HG02763 (cell line): Measurements from ENCODE around the gene FAM83E.
A peak's percentile ranks its signal among the peaks of the same experiment; 100 is the strongest.

Experiments
- ATAC-seq: cut with Tn5 transposase; IDR thresholded peaks from one replicate; pipeline ENCODE4 v1.9.1; 2021; ENCODE audit warnings: mild to moderate bottlenecking, moderate library complexity; ENCODE audit not compliant: unreplicated experiment

FAM83E gene

DNA sequence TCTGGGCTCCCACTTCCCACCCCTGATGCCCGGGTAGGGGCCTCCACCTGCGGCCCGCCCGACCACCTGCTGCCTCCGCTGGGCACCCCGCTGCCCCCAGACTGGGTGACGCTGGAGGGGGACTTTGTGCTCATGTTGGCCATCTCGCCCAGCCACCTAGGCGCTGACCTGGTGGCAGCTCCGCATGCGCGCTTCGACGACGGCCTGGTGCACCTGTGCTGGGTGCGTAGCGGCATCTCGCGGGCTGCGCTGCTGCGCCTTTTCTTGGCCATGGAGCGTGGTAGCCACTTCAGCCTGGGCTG, 14.4 kb upstream of the FAM83E start:
- ATAC-seq, result no peak

DNA sequence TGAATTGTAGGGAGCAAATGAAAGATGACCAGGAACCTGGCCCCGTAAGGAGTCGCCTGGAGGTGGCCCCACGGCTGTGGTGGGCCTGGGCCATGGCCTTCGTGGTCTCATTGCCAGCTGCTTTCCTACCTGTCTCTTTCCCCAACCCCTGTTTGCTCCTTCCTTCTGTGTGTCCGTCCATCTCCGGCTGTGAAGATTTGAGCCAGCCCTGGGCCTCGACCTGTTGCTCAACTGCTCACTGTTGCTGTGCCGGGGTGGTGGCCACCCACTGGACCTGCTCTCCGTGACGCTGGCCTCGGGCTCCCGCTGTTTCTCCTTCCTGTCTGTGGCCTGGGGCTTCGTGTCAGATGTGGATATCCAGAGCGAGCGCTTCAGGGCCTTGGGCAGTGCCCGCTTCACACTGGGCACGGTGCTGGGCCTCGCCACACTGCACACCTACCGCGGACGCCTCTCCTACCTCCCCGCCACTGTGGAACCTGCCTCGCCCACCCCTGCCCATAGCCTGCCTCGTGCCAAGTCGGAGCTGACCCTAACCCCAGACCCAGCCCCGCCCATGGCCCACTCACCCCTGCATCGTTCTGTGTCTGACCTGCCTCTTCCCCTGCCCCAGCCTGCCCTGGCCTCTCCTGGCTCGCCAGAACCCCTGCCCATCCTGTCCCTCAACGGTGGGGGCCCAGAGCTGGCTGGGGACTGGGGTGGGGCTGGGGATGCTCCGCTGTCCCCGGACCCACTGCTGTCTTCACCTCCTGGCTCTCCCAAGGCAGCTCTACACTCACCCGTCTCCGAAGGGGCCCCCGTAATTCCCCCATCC, 13.8 kb upstream of the FAM83E start:
- ATAC-seq, result no peak

DNA sequence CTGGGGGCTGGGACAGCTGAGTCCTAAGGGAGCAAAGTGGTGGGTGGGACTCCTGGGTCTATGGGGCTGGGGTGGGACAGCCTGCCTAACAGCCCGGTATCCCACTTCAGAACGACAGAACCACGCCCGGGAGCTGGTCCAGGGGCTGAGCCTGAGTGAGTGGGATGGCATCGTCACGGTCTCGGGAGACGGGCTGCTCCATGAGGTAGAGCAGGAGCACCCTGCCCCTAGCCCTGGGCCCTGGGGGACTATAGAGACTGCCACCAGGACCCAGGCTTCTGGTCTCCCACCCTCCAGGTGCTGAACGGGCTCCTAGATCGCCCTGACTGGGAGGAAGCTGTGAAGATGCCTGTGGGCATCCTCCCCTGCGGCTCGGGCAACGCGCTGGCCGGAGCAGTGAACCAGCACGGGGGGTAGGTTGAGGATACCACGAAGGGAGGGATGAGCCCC, 13.0 kb upstream of the FAM83E start:
- no peak for ATAC-seq

DNA sequence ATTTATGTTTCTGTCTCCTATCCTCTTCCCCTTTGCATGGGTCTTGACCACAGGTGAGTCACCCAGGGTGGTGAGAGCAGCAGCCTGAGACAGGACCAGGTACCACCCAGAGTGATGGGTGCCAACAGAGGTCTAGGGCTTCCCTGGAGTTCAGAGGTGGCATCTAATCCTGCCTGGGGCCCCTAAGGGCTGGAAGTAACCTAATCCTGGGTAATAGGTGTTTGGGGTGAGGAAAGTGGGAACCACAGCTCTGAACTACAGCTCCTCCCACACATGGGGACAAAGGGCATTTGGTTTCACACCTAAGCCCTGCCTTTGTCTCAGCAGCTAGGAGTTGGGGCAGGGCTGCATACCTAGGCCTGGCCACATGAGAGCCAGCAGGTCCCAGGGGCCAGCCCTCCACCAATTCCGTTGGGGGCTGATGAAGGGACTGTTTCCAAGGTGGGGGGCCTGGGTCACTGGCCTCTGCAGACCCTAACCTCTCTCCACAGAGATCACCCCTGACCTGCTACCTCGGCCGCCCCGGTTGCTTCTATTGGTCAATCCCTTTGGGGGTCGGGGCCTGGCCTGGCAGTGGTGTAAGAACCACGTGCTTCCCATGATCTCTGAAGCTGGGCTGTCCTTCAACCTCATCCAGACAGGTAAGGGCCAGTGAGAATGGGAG, 12.5 kb upstream of the FAM83E start:
- ATAC-seq, result no peak

DNA sequence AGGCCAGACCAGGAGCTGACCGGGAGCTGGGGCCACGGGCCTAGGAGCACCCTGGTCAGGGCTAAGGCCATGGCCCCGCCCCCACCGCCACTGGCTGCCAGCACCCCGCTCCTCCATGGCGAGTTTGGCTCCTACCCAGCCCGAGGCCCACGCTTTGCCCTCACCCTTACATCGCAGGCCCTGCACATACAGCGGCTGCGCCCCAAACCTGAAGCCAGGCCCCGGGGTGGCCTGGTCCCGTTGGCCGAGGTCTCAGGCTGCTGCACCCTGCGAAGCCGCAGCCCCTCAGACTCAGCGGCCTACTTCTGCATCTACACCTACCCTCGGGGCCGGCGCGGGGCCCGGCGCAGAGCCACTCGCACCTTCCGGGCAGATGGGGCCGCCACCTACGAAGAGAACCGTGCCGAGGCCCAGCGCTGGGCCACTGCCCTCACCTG, 11.0 kb upstream of the FAM83E start:
- ATAC-seq, result no peak

DNA sequence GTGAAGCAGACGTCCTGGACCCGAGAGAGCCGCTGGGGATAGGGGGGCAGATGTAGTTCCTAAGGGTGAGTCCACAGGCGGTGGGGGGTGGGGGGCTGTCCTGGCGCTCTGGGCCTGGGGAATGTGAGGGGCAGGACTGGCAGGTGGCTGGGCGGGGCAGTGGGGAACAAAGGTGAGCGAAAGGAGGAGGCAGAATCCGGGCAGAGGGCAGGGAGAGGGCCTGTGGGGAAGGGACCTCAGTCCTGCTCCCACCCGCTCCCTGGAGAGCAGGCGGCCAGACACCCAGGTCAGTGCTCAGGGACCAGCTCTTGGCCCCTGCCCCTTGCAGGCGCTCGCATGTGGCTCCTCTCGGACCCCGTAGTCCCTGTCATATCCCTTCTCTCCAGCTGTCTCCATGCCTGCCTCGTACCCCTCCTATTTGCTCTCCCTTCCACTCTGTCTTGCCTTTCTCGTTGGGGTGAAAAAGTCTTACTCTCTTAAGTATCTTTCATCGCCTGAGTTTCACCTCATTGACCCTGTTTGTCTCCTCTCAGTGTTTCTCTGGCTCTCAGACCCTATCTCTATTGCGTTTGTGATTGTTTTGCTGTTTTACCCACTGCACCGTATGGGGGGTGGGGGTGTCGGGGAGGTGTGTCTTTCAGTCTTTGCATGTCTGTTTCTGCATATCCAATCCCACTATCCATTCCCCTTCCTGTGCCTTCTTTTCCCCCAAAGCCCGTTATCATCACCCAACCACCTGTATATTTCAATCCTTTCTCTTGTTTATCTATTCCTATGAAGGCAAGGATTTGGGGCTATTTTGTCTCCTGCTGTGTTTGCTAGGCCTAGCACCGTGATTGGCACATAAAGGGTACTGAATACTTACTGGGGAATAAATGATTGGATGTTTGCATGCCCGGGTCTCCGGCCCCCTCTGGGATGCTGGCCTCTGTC, 10.2 kb upstream of the FAM83E start:
- no peak for ATAC-seq

DNA sequence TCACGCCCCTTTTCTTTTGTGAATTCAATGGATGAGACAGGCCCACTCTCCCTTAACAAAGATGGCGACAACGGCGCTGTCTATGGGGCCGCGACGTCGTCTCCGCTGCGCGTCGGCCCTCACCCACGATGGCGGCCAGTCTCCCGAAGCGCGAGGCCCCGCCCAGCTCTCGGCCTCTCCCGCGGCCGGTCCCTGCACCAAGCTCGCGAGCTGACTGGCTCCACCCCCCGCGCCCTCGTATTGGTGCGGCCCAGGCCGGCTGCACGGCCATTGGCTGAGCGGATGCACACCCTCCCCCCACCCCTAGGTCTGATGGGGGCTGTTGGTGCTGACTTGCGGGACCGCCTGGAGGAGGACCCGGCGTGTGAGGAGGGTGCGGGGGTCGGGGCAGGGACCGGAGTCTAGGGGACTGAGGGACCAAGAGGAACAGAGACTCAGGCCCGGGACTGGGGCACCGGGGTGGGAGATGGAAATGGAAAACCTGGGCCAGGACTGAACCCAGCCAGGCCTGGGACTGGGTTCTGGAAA, 9.3 kb upstream of the FAM83E start:
- peak; percentile 58 for ATAC-seq

DNA sequence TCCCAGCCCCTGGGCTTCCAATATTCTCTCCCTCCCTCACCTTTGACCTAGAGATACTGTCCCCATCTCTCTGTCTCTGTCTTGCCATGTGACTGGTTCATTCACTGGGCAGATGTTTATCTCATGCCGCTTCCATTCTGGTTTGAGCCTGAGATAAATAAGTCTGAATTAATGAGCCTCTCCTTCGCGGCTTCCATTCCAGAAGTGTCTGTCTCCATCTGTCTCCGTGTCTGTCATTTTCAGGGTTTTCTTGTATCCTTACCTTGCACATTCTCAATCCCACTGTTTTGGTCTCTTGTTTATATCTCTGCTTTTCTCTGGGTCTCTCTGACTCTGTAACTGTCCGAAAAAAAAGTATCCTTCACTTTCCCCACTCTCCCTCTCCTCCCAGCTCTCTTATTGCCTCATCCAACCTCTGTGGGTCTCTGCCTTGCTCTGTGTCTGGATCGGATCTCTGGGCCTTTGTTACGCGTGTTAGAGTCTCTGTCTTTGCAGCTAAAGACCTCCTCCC, 8.7 kb upstream of the FAM83E start:
- ATAC-seq, result no peak

DNA sequence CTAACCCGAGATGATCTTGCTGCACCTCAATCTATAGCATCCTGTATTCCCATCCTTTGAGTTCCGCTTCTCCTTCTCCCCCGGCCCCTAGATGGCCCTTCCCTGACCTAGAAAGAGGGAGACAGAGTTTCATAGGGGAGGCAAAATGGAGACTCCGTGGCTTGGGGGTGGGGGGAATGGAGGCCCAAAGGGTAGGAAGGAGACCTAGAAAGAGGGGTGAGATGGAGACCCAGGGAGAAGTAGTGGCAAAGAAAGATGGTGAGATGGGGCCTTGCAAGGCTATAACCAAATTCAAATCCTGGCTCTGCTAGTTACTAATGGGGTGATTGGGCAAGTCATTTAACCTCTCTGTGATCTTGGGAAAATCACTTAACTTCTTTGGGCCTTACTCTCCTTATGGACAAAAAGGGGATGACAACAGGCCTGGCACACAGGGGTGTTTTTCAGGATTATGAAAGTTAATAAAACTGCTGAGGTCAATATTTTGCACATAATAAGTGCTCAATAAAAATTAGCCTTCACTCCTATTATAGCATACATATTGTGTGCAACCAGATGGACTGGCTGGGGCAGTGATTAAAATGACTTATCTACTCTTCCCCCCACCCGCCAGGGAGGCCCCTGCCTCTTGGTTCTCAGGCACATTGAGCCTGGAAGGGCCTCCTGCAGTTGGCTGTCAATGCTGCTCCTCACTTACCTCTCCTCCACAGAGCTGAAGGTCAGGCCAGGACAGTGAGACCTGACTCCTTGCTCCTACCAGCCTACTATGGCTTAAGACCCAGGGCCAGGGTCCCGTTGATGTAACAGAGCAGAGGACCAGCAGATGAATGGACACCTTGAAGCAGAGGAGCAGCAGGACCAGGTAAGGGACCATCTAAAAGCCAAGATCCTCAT, 5.1 kb upstream of the FAM83E start:
- no peak for ATAC-seq

DNA sequence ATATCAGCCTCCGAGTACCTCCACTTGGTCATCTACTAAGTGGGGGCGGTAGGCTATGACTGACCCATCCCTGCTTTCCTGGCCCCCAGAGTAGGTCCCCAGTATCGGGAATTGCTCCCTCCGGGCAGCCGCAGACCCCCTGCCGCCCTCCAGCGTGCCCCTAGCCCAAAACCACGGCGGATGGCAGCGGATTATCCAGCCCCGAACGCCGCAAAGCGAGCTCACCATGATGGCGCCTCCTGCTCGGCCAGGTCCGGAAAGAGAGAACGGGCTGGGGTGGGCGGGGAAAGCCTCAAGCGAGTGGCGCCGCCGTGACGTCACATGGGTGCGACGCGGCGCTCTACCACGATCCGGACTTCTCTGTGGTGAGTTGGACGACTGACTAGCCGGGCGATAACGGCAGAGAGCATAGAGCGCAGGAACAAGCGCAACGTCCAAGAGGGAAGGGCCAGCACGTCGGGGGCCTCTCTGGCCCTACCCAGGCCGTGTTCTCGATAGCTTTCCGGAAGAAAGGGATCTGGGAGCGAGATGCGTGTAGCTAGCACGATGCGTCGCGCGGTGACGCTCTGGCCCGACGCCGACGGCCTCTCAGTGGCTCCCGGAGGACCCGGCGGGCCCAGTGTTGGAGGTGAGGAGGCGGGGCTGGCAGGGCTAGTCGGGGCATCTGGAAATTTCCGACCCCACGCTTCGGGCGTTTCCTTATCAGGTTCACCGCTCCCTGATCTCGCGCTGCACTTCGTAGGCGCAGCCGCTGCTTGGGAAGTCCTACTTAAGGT, 4.2 kb upstream of the FAM83E start, which contains the start of the genes RPL18 and SPHK2:
Gene RPL18 (minus strand): TSS at position 263 of the 776 bp plus-strand sequence. CDS start 35 bp downstream, at position 228.
Gene SPHK2 (plus strand): TSS at position 591 of the 776 bp plus-strand sequence. CDS start 1,009 bp downstream, outside the sequence.
- ATAC-seq, result peak; percentile 84

DNA sequence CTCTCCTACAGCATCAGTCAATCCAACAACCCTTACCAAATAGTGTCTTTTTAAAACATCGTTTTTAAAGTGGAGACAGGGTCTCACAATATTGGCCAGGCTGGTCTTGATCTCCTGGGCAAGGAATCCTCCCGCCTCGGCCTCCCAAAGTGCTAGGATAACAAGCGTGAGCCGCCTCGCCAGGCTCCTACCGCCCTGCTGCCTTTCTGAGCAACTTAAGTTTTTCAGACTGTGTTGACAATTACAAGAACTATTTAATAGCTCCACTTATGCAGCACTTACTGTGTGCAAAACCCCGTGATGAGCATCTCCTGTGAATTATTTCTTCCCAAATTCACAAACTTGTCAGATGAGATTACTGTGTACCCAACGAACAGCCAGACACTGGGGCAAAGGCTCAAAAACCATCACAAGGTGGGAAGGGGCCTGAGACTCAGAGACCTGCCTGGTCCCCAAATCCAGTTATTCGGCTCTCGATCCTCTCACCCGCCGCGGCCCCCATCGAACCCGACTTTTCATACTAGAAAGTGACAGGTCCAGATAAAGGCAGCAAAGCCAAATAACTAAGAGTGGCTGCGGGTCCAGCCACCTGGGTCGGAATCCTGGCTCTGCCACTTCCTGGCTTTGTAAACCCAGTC, 3.5 kb upstream of the FAM83E start:
- ATAC-seq, result no peak

DNA sequence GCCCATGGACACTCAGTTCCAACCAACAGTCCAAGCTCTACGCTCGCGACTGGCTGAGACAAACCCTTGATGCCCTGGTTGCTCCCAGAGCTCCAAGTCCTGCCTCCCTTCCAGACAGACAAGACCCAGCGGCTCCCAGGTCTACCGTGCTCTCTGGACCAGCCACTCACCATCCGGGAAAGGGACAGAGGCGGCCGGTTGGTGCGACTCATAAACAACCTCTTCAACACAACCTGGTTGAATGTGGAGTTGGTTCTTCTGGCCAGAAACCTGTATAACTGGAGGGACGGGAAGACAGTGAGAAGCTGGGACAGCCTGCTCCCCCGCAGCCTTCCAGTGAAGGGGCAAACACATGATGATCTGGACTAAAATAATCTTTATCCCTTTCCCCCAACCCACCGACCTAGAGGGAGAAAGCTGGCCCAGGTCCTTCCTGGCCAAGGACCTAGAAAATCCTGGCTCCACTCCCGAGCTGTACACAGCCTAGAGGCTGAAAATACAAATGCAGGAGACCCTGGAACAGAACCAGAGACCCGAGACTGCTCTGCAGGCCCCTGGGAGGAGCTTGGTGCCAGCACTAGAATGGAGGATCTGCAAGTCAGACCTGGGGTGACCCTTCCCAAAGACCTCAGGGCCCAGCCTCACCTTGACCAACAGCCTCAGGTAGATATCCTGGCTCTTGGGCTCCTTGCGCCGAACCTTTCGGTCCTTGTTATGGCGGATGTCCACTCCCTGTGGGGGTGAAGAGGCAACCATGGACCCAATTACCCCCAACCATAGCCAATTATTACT, 2.5 kb upstream of the FAM83E start:
- ATAC-seq, result no peak

DNA sequence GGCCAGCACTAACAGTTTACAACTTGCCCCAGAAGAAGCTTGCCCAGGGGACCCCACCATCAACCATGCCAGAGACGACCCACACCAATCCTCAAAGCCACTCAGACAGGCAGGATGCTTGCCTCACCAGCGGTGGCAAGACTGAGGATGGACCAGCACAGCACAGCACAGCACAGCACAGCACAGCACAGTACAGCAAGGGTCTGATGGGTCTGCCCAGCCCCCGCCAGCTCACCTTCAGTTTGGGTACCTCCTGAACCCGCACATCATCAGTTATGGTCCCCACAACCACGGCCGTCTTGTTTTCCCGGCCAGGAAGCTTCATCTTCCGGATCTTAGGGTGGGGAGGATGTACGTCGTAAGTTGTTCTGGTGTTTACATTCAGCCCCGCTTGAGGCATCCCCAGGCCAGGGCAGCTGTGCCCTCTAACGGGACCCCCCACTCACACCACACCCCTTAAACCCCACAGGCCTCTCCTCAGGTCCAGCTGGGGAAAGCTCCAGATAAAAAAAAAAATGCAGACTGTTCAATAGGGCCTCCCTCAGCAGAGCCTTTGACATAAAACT, 1.7 kb upstream of the FAM83E start:
- ATAC-seq, result no peak

DNA sequence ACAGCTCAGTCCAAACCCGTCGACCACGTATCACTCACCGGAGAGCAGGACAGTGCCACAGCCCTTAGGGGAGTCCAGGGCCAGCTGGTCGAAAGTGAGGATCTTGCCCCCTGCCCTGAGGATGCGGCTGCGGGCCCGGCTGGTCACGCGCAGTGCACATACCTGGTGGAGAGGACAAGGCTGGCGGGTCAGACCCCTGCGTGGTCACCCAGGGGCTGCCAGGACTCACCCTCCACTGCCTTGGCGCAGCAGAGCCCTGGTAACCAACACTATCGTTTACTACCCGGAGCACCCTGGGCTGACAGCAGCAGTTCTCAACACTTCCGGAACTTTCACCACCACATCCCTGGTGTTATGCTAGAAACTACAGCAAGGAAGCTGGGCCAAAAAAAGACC, 1.2 kb upstream of the FAM83E start:
- no peak for ATAC-seq

DNA sequence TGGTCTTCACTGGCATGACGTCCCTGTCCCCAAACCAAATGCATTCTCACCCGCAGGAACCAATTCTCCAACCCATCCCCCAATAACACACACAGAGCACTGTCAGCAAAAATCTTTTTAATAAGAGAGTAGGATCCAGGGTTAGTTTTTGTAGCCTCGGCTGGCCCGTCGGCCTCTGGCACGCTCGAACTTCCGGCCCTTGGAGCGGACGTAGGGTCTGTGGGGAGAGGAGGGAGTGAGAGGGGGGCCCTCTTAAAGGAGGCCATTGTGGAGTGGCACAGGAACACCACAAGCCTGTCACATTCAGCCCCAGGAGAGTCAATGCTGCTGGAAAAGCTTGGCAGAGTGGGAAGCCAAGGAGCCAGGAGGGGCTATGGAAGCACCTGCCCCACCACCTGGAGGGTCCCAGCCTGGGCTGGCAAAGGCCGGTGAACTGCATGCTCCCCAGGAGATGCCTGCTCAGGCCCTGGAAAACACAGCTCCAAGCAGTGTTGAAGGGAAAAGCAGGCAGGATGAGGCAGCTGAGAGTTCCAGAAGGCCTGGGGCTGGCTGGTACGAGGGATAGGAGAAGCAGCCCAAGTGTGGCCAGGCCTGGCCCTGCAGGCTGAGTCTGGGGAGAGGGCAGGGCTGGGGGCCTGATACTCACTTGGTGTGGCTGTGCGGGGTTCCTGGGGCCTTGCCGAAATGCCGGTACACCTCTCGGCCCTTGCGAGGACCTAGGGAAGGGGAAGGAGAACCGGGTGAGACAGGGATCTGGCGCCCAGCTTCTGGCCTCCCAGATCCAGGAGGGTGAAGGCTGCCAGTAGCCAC, 560 bp upstream of the FAM83E start:
- no peak for ATAC-seq

DNA sequence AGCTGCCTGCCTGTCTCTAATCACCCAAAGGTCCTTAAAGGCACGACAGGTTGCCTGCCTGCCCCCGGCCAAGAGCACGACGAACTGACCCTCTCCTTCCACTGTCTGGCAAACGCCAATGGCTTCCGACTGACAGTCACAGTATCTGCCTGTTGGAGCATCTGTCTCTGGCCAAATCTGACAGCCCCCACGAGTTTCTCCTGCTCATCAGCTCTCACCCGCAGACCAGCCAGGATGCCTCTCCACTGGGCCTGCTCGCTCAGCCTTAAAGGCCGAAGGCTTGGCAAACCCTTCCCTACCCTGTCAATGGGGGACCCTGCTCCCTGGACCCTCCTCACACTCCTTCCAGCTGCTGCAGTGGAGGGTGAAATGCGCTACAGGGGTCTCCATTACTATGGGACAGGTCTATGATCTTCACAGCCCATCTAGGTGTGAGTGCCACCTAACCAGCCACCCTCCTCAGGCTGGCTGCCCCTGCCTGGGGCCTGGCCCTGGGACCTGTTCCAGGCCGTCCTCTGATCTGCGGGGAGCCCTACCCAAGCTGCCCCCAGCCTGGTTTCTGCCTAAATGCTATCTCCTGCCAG, 932 bp downstream of the FAM83E start:
- no peak for ATAC-seq
